Right renal pelvis (tissue), 4 donors: ENCODE results near the gene TPGS1. TPM values are rescaled to one million over a fixed set of nuclear protein-coding genes. Genes with fewer than 3 reads are reported as not detected.

ENCODE experiments used
- DNase-seq, 4 donors: peaks; one replicate each; pipeline ENCODE4 v3.0.0-alpha.2; 2013; ENCODE audit warnings: low read depth in 4 of 4, low spot score in 3 of 4, missing footprints in 1 of 4
- polyA plus RNA-seq, 4 donors: library from polyadenylated mRNA; unstranded; fragments of 120-200 nt; gene quantifications; one replicate each; pipeline ENCODE4 v1.2.1, GENCODE V29; 2013; ENCODE audit not compliant: insufficient read length in 4 of 4

Gene TPGS1
- polyA plus RNA-seq, 4 donors = 5.5 to 18.3 (median 6.6) TPM

- no peak for DNase-seq
Measured at GRCh38 chr19:513368-514165, 6.3 kb downstream of the TPGS1 start.

- DNase-seq = no peak
Measured at GRCh38 chr19:514166-514663, 6.9 kb downstream of the TPGS1 start.

GRCh38 chr19:517721-518597, 10.7 kb downstream of the TPGS1 start:
- DNase-seq = peak; percentile 62 to 83 (median 80)

GRCh38 chr19:518598-519231, 11.4 kb downstream of the TPGS1 start:
- DNase-seq = no peak

DNA sequence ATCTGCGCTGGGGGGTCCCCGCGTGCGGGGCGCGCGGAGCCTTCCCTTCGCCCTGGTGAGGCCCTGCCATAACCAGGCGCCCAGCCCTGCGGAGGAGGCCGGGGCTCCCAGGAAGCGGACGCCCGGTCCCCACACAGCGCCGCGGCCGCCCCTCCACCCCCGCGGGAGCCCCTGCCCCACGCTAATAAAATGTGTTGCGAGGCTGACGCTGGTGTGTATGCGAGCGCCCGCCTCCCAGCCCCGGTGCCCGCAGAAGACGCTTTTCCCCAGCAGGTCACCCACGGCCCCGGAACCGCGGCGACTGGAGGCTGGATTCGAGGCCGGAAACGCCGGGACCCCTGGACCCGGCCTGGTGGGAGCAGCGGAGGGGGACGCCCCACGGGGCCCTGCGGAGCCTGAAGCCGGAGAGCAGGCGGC, 12.2 kb downstream of the TPGS1 start:
- DNase-seq = no peak

DNA sequence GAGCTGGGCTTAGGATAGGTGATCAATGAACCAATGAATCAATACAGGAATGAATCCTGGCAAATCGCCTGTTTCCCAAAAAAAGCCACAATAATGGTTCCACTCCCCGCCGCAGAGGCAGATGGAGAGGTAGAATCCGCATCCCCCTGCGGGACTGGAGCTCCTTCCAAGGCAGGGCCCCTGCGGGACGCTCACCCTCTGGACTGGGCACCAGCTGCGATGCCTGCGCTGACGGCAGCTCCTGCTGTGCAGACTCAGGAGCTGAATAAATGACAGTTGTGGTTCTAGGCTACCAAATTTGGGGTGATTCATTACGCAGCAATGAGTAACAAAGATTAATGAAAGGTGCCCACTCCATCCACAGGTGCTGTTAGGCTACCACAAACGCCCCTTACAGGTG, 15.4 kb downstream of the TPGS1 start:
- DNase-seq = no peak

DNA sequence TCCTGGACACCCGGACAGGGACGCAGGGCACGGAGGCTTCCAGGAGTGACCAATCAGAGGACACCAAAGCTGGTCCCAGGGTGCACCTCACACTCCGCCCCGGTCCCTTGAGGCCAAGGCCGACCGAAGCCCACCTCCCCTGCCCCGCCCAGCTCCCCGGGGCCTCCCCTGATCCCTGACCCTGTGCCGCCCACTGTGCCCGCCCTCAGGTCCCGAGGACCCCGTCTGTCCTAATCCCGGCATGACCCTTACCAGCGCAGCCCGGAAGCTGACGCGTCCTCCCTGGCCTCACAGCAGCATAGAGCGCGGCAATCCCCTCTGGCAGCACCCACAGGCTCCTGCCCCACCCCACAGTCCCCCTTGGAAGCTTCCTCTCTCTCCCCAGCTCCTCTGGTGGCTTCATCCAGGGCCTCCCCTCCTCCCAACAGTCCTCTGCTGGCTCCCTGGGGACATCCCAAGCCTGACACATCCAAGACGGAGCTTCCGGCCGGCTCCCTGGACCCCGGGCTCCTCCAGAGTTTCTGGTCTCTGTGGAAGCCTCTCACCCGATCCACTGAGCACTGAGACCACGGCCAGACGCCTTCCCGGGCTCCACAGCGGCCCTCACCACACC, 16.9 kb downstream of the TPGS1 start:
- no peak for DNase-seq

DNA sequence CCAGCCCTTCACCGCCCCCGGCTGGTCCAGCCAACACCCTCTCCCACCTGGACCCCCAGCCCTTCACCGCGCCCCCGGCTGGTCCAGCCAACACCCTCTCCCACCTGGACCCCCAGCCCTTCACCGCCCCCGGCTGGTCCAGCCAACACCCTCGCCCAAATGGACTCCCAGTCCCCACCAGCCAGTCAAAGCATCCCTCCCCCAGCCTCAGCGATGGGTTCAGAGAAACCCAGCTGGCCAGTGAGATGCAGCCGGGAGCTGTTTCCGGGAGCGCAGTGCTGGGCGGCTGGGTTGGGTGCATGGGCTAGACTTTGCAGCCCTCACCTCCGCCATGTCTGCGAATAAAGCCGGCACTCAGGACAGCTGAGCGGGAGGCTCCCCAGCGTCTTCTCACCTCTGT, 17.7 kb downstream of the TPGS1 start:
- no peak for DNase-seq

- DNase-seq = no peak
Measured at GRCh38 chr19:525857-526419, 18.6 kb downstream of the TPGS1 start.

- DNase-seq = no peak
Measured at GRCh38 chr19:530134-531008, 23.1 kb downstream of the TPGS1 start.

DNA sequence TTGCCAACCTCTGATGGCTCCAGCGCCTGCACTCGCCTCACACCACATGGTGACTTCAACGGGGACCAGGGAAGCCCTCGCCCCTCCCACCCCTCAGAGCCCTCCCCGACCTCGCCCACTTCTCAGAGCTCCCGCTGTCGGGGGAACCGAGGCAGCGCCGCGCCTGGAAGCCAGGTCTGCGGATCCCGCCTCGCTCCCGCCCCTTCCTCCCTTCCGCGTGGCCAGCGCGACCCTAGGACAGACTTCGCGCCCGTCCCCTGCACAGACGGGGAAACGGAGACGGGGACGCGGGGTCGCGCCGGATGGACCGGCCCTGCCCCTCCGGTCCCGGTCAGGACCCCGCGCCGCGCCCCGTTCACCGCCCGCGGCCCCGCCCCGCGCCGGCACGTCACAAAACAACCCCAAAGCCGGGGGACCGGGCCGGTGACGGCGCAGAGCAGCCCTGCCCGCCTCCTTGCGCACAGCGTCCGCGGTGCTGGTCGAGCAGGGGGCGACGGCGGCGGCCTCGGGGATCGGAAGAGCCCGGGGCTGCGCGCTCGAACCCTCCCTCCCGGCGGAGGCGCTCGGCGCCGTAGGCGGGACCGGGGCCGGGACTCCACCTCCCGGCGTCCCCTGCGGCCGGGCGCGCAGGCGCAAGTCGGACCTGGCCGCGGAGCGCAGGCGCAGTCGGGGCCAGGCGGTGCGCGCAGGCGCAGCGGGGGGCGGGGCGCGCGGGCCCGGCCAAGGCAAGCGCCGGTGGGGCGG, 23.9 kb downstream of the TPGS1 start:
- DNase-seq = peak; percentile 76 to 82 (median 80)

- DNase-seq = no peak
Measured at GRCh38 chr19:531753-532560, 24.7 kb downstream of the TPGS1 start, which contains the start of gene CDC34. CDC34 (plus strand) TSS chr19:531760; CDS start chr19:531932, 172 bp downstream.

DNA sequence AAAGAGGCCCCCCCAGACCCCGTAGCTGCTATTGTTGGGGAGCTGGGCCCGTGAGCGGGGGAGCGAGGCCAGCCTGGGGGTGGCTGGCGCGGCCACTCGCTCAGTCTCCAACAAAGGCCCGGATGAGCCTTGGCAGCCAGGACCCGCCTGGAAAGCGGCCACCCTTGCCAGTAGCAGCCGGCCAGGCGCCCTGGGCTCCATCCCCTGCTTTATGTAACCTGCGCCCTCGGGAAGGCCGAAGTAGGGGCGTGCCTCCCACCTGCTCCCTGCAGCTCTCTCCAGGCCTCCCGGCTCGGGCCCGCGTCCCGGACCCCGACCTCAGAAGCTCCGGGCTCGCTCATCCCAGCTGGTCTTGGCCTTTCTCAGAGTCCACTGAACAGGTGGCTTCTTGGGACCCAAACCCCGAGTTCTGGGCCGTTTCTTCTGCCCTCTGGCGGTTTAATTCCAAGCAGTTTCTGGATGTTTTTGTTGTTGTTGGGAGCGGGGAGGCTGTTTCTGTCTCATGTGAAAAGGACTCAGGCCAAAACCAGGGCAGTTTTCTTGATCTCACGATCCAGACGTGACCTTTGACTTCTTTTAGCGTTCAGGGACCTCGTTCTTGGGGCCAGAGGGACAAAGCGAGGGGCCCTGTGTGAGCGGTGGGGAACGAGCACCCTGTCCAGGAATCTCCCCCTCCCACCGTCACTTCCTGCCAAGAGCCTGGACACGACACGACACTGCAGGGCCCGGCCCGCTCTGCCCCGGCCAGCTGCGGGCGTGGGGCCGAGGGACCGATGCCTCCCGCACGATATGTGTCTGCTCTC, 25.5 kb downstream of the TPGS1 start:
- DNase-seq = peak in 2 of 4 donors; percentile 67 to 68

- no peak for DNase-seq
Measured at GRCh38 chr19:533364-534058, 26.2 kb downstream of the TPGS1 start.

DNA sequence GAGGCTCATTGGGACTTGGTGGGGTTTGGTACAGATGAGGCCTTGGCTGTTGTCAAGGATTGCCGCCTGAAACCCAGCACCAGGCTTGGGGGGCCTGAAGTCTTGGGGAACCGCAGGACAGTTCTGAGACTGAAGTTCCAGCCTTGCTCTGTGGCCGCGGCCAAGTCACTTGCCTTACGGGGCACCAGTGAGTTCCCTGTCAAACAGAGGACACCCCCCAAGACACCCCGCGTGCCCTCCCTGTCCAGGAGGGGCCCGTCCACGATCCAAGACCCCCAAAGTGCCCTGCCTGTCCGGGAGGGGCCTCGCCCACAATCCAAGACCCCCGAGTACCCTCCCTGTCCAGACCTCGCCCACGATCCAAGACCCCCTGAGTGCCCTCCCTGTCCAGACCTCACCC, 26.8 kb downstream of the TPGS1 start:
- DNase-seq = no peak
